ENCODE measurements around the gene UPB1. TPM values are rescaled to one million over a fixed set of nuclear protein-coding genes. Genes with fewer than 3 reads are reported as not detected.
A peak's percentile ranks its signal among the peaks of the same experiment; 100 is the strongest.

Gene UPB1
- total and polyA plus RNA-seq, 12 donors, result 0.11 to 2.2 (median 0.34) TPM; not detected in 1

GRCh38 chr22:24559471-24559870 lies 64.3 kb downstream of the UPB1 start:
- no peak for DNase-seq
- WGBS, 4 donors, result 35 to 63% (median 49%) methylated on average over 2 to 4 of the region's 4 CpGs
- H3K27me3 ChIP-seq, result no peaks in the 10 kb centered on the region
- no peak overlapping the region for H3K27ac ChIP-seq
- H3K36me3 ChIP-seq (replicated peaks in 1 of 2), result peaks cover 0 to 35% of the 10 kb centered on the region in 2 donors
- no peak for TF ChIP-seq POLR2A (IDR thresholded peaks at IDR 0.05)
- TF ChIP-seq CTCF (IDR thresholded peaks at IDR 0.05), result no peak
- no peaks in the 10 kb centered on the region for H3K9me3 ChIP-seq (replicated peaks in 1 of 3)
- no peak overlapping the region for H3K4me3 ChIP-seq
- intact Hi-C loops (cut with DNase I), result no loop called here
- H3K4me1 ChIP-seq (replicated peaks in 1 of 2), result peaks cover 11 to 31% of the 10 kb centered on the region in 2 donors

GRCh38 chr22:24563246-24563645 lies 68.1 kb downstream of the UPB1 start:
- peaks cover 0 to 32% of the 10 kb centered on the region in 2 donors for H3K36me3 ChIP-seq (replicated peaks in 1 of 2)
- no peaks in the 10 kb centered on the region for H3K27me3 ChIP-seq
- H3K4me1 ChIP-seq (replicated peaks in 1 of 2), result peaks cover 0 to 38% of the 10 kb centered on the region in 2 donors
- H3K9me3 ChIP-seq (replicated peaks in 1 of 3), result no peaks in the 10 kb centered on the region
- H3K4me3 ChIP-seq, result no peak overlapping the region
- TF ChIP-seq POLR2A (IDR thresholded peaks at IDR 0.05) (no peak), CTCF (IDR thresholded peaks at IDR 0.05) (no peak)
- no peak for DNase-seq
- 88 to 93% (median 89%) methylated on average over 2 of the region's 2 CpGs for WGBS, 4 donors
- no peak overlapping the region for H3K27ac ChIP-seq
- intact Hi-C loops (cut with DNase I), result no loop called here

- intact Hi-C loops (cut with DNase I), result no loop called here
- H3K27me3 ChIP-seq, result no peaks in the 10 kb centered on the region
- TF ChIP-seq POLR2A (IDR thresholded peaks at IDR 0.05) (no peak), CTCF (IDR thresholded peaks at IDR 0.05) (no peak)
- WGBS, 4 donors, result 51 to 56% (median 55%) methylated on average over 2 of the region's 2 CpGs
- peak in 1 of 7 donors; percentile 50 for DNase-seq
- peak overlapping the region in 2 of 5 donors; percentile 28 to 40 for H3K27ac ChIP-seq
- no peak overlapping the region for H3K4me3 ChIP-seq
- H3K9me3 ChIP-seq (replicated peaks in 1 of 3), result no peaks in the 10 kb centered on the region
- peaks cover 0 to 37% of the 10 kb centered on the region in 2 donors for H3K4me1 ChIP-seq (replicated peaks in 1 of 2)
- H3K36me3 ChIP-seq (replicated peaks in 1 of 2), result peaks cover 0 to 34% of the 10 kb centered on the region in 2 donors
These were observed 69.4 kb downstream of the UPB1 start for GRCh38 chr22:24564376-24565058.

GRCh38 chr22:24565077-24565476 lies 69.9 kb downstream of the UPB1 start:
- WGBS, 4 donors, result 75 to 100% (median 91%) methylated on average over 2 of the region's 2 CpGs
- Histone ChIP-seq H3K27me3 (no peaks in the 10 kb centered on the region), H3K27ac (peak overlapping the region in 1 of 5 donors; percentile 24), H3K9me3 (replicated peaks in 1 of 3) (no peaks in the 10 kb centered on the region), H3K4me3 (no peak overlapping the region), H3K4me1 (replicated peaks in 1 of 2) (peaks cover 0 to 35% of the 10 kb centered on the region in 2 donors), H3K36me3 (replicated peaks in 1 of 2) (peaks cover 0 to 37% of the 10 kb centered on the region in 2 donors)
- TF ChIP-seq CTCF (IDR thresholded peaks at IDR 0.05) (no peak), POLR2A (IDR thresholded peaks at IDR 0.05) (no peak)
- intact Hi-C loops (cut with DNase I), result no loop called here
- no peak for DNase-seq

Data from adrenal gland (tissue), 12 donors.